ENCODE results near the gene SPPL2C. TPM values are rescaled to one million over a fixed set of nuclear protein-coding genes. Genes with fewer than 3 reads are reported as not detected.
"Not testable (repeated sequence)": the region's sequence is repeated elsewhere in the genome, so short reads cannot be mapped to it uniquely, and the experiment has no call there.

SPPL2C gene
- total RNA-seq, 1 donor from 2014 or later, result not detected

DNA sequence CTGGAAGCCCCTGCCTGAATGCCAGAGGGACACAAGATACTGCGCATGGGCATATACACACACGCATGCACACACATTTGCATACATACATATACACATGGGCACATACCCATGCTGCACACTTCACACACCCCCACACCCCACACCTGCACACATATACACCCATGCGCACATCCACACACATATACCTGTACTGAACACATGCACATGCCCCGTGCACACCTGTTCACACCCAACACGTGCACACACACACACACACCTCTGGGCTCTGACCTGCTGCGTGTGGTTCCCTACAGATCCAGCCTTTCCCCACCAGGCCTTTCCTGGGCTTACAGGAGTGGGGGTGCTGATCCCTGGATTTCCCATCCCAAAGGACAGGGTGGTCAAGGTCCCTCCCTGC, 6.3 kb downstream of the SPPL2C start:
- no peak for DNase-seq

DNA sequence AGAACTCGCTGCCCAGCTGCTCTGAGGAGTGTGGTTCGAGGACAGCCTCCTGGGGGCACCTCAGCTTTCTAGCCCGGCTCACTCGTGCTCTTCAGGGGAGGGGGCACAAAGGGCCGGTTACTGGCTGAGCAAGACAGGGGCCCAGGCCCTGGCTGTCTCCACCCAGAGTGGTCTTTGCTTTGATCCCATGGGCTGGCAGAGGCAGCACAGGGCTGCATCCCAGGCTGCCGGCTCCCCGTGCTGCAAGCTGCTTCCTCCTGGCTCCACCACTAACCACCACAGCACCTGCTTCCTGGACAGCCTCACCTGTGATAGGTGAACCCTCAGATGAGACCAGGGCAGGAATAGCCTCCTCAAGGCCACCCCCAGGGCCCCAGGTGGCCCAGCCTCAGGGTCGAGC, 6.8 kb downstream of the SPPL2C start:
- no peak for DNase-seq

DNA sequence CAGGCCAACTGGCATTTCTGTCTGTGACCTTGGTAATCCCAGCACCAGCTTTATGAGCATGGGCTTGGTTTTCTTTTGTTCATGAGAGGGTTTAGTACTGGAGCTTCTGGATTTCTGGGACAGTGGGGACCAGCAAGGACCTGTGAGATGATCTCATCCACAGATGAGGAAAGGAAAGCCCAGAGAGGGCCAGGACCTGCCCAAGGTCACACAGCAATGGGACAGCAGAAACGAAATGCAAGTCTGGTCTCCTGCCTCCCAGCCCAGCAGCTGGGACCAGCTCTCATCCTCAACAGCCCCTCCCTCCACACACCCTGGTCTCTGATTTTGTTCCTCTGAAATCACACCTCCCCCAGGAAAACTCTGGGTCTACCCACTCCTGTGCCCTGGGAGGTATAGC, 7.2 kb downstream of the SPPL2C start:
- DNase-seq, result no peak

DNA sequence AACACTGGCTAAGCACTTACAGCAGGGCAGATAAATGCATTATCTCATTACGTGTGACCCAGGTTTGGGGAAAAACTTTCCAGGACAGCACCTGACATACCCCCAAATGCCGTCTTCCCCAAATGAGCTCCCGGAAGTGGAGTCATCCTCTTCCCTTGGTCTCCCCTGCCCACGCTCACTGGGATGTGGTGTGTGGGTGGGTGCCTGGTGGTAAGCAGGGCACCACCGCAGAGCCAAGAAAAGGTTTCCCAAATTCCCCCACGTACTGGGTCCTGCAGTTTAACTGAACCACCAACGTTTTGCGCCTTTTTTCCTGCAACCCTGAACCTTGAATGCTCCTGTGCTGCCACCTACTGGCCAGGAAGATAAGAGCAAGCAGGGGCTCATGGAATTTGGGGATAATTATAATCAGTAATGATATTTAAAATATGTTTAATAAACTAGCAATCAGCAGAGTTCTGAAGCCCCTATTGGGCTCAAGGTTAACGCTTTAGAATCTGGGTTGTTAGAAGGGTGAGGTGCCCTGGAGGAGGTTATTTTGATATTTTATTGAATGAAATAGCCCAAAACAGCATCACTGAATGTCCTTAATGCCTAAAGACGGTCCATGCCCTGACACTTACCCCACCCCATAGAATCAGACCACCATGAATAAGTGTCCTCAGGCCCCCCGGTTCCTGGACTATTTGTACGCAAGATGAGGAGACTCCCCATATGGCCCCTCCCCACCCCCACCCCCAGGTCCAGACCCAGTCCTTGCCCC, 8.0 kb downstream of the SPPL2C start:
- peak; percentile 72 for DNase-seq

DNA sequence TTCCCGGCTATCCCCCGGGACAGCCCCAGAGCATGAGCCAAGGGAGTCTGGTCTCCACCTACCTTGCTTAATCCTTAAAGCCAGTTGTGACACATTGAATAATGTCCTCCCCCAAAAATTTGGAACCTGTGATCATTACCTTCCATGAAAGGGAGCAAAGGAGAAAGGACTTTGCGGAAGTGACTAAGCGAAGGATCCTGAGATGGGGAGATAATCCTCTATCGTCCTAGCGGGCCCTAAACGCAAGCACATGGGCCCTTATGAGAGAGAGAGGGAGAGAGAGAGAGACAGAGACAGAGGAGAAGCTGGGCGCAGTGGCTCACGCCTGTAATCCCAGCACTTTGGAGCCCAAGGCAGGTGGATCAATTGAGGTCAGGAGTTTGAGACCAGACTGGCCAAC, 9.5 kb downstream of the SPPL2C start:
- DNase-seq, result no peak

DNA sequence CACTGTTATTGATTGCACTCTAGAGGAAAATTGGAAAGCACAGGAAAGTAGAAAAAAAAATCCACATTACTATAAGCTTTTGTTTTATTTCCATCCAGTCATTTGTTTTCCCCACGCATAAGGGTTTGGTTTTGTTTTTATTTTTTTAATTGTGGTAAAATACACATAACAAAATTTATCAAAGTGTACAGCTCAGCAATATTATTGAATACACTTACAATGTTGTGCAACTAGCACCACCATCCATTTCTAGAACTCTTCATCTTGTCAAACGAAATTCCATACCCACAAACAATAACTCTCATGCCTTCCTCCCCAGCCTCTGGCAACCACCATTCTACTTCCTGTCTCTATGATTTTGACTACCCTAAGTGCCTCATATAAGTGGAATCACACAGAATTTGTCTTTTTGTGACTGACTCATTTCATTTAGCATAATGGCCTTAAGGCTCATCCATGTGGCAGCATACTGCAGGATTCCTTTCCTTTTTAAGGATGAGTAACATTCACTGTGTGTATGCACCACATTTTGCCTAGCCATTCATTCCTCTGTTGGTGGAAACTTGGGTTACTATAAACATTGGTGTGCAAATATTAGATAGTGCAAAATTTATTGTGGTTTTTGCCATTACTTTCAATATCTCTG, 11.1 kb downstream of the SPPL2C start:
- DNase-seq, result no peak

DNA sequence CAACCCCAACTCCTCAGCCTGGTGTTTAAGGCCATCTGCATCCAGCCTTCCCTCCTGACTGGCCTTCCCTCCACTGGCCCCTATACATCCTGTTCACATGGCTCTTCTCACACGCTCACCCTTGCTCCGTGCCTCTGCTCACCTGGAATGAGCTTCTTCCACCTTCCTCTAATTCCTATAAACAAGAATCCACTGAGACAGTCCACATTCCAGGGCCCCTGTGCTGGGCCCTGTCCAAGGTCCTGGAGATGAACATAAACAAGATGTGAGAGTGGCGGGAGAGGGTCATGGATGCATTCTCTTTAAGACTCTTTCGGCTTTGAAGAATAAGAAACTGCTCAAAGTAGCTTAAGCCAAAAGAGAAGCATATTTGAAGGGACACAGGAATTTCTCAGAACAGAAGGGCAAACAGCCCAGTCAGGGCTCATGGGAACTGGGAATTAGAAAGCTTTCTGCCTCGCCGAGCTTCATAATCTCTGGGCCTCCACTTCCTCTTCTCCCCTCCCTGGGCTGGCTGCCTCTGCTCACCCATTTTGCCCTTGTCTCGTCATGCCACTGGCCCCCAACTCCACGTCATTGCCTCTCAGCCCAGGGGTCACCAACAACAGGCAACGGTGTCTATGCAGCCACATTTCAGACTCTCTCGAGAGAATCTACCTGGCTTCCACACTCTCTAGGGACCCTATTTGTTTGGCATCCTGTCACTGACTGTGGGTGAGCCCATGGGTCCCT, 13.5 kb downstream of the SPPL2C start:
- DNase-seq, result peak; percentile 53

DNA sequence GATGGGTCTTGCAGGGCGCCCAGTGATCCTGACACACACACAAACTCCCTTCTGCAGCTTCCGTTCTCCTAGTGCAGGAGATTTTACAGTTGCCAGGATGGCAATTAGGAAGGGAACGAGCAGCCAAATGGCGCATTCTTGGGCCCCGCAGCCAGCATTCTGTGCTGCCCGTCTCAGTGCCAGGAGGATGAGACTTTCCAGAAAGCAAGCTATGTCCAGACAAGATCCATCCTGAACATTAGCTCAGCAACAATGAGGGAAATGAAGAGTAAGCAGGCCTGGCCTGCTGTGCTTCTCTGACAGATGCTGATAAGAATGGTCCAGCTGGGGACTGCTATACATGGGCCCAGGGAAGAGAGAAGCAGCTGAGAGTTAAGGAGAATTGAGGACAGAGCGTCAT, 16.5 kb downstream of the SPPL2C start:
- no peak for DNase-seq

DNA sequence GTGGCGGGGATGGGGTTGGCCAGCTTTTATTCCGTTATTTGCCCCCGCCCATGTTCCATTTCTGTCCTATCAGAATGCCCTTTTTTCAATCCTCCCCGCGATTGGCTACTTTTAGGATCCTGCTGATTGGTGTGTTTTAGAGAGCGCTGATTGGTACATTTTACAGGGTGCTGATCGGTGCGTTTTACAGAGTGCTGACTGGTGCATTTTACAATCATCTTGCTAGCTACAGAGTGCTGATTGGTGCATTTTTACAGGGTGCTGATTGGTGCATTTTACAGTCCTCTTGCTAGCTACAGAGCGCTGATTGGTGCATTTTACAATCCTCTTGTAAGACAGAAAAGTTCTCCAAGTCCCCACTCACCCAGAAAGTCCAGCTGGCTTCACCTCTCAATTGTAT, 17.4 kb downstream of the SPPL2C start:
- DNase-seq, result not testable (repeated sequence)

DNA sequence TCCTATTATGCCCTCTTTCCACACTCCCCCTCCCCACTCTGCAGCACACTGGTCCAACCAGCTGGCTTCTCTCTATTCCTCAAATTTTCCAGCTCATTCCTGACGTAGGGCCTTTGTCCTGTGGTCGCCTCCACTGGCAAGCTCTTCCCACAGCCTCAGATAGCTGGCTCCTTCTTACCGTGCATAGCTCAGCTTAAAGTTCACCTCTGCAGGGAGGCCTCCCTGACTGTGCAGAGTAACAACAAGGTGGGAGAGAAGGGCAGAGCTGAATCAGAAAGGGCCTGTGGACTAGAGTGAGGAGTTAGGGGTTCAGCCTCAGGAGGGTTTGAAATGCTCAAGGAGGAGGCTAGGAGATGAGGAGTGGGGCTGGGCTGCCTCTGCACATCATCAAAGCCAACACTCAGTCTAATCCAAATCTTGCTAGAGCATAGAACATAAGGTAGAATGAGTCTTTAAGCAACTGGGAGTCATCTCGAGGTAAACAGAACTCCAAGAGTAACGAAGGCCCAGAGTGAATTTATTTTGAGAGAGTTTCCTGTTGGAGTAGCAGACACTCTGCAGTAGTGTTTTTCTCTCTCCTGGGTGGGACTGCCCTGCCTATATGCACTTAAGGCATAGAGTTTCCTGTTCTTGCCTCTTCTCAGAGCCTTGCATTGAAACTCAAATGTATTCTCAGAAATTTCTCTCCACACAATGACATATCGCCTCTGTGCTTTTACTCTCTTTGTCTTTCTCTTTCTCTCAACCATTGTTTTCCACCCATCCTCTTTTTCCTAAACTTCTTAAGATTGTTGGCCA, 19.4 kb downstream of the SPPL2C start:
- DNase-seq, result no peak

DNA sequence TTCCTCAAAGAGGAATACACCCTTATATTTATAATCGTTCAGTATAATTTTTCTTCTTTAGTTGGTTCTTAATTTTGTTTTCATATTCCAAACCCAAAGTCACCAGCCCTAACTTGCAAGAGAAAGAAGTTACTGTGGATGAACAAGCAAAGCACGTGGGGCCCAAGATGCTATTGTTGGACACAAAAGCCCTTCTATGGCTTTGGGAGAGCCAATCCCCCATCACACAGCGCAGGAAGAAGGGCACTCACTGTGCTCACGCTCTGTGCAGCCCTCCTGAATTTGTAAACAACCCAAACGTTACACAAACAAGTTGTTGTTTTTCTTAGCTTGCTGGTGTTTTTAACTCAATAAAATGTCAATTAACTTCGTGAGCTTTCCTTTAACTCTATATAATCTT, 22.5 kb downstream of the SPPL2C start:
- DNase-seq, result no peak

DNA sequence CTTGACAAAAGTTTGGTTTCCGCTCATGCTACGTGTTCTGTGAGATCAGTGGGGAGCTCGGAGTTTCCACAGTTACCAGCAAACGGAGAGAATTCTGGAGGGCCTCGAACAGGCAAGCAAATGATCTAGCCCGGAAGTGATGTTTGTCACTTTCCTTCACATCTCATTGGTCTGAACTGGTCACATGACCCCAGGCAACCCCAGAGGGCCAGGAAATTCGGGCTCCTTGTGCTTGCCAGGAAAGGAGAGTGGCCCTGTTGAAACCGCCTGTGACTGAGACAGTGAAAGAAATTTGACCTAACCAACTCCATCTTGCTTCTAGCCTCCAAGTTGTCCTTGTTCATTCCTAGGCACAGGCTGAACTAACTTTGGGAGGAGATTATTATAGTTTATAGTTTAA, 23.0 kb downstream of the SPPL2C start:
- DNase-seq, result no peak

DNA sequence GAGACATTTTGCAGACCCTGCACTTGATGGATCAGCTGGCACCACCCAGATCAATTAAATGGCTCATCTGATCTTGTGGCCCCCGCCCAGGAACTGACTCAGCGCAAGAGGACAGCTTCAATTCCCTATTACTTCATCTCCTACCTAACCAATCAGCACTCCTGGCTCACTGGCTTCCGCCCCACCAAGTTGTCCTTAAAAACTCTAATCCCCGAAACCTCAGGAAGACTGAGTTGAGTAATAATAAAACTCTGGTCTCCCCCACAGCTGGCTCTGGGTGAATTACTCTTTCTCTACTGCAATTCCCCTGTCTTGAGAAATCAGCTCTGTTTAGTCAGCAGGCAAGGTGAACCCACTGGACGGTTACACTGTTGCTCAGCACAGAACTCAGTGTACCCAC, 23.6 kb downstream of the SPPL2C start:
- DNase-seq, result no peak

DNA sequence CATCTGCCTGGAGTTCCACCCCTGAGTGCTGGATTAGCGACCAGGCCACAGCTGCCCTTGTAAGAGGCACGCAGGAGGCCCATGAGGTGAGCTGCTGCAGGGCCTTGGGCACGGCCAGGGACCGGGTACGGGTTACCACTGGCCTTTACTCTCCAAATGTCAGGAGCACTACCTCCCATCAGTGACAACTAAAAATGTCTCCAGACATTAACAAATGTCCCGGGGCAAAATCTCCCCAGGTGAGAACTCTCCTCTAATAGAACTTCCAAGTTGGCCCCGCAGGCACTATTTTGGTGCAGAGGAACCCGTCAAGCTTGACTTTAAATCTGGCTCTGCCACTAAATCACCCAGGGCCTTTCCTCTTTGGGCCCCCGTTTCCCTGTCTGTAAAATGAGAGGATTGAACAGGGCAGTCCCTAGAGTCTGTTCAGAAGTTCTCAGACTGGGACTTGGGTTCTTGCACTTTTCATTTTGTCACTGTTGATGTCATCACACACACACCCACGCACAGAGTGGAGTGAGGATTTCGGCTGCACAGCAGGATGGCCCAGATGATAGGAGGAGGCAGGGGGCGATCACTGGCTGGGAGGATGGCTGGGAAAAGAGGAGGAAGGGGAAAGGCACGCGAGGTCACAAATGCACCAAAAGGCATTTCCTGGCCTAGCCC, 25.1 kb downstream of the SPPL2C start:
- no peak for DNase-seq

DNA sequence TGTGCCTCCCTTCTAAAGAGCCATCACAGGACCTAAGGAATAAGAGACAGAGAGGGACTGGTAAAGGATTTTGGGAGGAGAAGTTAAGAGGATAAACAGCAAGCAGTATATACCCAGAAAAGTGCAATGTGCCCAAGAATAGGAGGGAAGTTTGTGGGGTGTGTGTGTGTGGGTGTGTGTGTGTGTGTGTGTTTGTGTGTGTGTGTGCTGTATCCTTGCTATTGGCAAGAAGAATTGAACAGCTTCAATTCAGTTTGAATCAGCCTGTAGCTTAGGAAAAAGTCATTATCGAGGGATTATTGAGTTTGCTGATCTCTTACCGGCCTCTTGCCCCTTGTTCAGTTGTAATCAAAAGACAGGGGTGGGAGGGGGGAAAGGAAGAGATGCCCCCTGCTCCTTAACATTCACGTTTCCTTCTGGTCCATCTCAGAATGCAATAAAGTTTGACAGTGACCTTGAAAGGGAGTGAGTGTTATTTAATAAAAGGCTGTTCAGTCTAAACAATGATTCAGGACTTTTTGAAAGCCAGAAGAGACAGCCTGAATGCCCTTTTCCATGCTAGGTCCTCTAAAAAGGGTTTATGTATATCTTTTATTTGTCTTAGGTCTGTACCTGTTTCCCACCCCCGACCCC, 25.8 kb downstream of the SPPL2C start:
- DNase-seq, result no peak

DNA sequence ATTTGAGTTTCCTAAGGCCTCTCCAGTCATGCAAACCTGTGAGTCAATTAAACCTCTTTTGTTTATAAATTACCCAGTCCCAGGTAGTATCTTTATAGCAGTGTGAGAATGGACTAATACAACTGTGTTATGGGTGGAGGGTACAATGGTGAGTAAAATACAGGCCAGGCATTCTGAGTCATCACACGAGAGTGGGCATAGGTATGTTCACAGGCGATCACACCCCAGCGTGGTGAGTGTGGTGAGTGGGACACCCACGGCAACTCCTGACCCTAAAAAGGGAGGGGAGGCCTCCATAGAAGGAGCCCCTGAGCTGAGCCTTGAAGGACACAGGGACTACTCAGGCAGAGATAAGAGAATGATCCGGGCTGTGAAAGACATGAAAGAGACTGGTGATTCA, 27.0 kb downstream of the SPPL2C start:
- DNase-seq, result no peak

DNA sequence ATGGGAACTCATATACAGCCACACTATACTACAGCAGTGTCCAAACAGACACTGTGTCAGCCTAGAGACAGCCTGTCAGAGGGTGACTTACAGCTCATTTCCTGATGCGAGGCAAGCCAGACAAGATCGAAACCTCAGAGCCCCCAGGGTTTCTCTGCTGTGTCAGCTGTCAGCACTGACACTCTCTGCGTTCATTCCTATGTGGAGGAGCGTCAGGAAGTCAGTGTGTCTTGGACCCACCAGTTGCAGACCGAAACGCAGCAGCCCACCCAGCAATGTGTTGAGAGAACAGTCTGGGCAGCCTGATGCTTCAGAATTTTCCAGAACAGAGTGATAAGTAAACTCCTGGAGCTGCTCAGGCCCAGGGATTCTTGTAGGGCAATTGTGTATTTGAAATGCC, 29.0 kb downstream of the SPPL2C start:
- DNase-seq, result no peak

DNA sequence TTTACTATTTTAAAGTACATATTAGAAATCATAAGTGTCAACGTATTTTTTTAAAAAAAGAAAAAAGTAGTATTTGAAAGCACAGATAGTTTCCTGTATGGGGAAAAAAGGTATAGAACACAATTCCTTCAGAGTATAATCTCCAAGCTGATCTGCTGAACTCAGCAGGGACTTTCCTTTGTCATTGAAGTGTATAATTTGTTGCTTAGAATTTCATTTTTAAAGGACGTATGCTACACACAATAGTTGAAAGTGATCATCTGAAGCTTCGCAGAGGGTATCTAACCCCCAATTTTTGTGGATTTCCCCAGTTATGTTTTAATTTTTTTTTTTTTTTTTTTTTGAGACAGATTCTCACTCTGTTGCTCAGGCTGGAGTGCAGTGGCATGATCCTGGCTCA, 29.5 kb downstream of the SPPL2C start:
- DNase-seq, result no peak

DNA sequence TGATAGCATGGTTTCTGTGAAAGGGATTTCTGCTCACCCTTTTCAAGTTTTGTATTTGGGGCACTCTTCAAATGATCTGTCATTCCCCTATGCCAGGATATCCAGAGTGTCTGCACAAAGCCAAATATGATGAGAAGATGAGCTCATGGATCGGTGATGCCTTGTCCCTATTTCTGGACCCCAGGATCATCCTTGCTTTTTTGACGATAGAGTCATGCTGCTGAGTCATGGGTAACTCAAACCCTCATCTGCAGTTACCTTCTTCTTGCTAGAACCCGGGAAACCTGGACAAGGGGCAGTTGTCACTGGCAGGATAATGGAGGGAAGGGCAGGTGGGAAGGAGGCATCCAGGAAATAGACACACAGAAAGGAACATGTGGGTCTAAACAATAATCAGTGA, 31.9 kb downstream of the SPPL2C start:
- DNase-seq, result no peak

DNA sequence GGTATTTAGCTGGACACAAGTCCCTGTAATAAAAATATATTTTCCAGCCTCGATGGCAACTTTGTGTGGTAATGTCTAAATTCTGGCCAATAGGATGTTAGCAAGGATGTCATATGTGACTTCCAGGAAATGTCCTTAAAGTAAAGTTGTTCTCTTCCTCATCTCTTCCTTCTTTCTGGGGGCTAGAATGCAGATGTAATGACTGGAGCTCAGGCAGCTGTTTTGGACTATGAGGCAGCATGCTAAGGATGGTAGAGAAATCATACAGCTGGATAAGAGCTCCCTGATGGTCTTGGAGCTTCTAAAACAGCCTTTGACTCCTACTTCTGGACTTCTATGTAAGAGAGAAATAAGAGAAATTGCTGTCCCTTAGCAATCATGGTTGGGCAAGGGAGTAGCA, 32.8 kb downstream of the SPPL2C start:
- no peak for DNase-seq

DNA sequence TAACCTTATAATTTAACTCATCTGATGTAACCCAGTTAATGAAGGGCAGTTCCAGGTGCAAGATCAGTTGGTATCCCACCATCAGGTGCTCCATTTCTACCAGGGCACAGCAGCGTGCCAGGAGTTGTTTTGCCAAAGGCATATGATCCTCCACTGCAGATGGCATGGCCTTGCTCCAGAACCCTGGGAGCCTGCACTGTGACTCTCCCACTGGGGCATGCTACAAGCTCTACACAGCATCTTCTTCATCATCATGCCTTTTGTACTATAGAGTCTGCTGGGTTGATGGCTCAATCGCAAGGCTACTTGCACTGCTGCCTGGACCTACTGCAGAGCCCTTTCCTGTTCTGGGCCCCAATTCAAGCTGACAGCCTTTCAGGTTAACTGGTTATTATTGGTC, 38.4 kb downstream of the SPPL2C start:
- DNase-seq, result no peak

DNA sequence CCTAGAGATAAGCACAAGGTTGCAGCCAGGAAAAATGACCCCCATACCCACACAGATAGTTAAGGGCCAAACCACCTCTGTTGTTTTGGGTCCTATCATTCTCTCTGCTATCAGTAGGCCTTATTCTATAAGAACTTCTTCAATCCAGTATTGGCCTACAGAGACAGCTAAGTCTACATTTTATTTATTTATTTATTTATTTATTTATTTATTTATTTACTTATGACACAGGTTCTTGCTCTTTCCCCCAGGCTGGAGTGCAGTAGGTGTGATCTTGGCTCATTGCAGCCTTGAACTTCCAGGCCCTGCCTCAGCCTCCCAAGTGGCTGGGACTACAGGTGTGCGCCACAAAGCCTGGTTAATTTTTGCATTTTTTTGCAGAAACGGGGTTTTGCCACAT, 42.2 kb downstream of the SPPL2C start:
- DNase-seq, result no peak
